HG03521 (cell line): ENCODE results near the gene AGTPBP1.

Experiments used
- ATAC-seq: cut with Tn5 transposase; IDR thresholded peaks from one replicate; pipeline ENCODE4 v1.9.1; 2021; ENCODE audit warnings: mild to moderate bottlenecking, moderate library complexity; ENCODE audit not compliant: unreplicated experiment

Gene AGTPBP1

GRCh38 chr9:85553475-85553874, 188.3 kb downstream of the AGTPBP1 start:
- ATAC-seq = no peak

- ATAC-seq = no peak
Measured at GRCh38 chr9:85547599-85547998, 194.2 kb downstream of the AGTPBP1 start.

DNA sequence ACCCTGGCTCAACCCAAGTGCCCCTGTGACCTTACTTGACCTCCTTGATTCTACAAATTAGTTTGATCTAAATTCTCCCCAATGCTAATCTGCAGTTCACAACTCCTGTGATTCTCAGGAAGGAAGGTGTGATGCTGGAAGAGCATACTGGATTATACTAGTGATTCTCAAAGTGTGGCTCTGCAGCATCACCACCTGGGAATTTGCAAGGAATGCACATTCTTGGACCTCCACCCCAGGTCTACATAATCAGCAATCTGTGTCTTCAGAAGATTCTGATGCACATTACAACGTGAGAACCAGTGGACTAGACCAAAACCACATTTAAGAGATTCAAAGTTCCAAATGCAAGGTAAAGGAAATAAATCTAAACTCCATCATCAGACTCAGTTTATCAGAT, 198.6 kb downstream of the AGTPBP1 start:
- no peak for ATAC-seq

- no peak for ATAC-seq
Measured at GRCh38 chr9:85541876-85542275, 199.9 kb downstream of the AGTPBP1 start.

DNA sequence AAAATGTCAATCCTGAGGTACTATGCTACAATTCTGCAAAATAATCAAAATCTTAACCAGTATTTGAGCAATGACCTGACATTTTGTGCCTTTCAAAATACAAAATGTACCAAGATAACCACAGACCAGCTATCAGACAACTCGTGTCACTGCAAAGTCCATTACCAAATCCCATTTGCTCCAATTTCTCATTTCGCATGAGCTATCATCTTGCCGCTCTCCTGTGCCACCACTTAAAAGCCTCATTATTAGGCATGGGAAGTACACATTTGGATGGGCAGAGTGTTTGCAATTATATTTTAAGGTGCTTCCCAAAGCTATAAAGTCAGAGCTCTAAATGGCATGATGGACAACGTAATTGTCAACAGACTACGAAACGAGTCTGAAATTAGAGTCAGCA, 205.2 kb downstream of the AGTPBP1 start:
- ATAC-seq = no peak

DNA sequence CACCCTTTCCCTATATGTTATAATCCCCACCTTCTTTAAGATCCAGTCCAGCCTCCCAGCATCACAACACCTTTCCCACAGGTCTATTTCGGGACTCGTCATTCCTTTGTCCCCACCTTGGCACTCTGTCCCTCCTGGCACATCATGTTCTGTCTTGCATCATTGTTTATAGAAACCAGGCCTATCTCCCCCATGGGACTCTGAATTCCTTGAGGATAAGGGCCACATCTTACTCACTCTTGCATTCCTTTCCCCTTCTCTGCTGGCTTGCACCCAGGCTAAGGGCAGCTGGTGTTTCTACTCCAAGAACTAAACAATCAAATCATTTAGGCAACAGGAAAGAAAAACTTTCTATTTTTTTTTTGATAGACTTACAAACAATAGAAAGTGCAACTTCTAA, 205.7 kb downstream of the AGTPBP1 start:
- ATAC-seq = no peak

- ATAC-seq = no peak
Measured at GRCh38 chr9:85534340-85534739, 207.4 kb downstream of the AGTPBP1 start.

DNA sequence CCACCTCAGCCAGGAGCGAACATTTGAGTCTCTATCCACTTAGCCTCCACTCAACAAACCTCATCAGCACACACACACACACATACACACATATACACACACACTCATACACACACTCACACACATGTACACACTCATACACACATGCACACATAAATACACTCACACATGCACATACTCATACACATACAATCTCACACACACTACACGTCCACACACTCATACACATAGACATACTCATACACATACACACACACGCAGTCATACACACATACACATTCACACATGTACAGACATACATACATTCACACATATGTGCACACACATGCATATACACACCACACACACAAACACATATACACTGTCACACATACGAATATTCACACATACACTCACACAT, 208.2 kb downstream of the AGTPBP1 start:
- ATAC-seq = no peak

DNA sequence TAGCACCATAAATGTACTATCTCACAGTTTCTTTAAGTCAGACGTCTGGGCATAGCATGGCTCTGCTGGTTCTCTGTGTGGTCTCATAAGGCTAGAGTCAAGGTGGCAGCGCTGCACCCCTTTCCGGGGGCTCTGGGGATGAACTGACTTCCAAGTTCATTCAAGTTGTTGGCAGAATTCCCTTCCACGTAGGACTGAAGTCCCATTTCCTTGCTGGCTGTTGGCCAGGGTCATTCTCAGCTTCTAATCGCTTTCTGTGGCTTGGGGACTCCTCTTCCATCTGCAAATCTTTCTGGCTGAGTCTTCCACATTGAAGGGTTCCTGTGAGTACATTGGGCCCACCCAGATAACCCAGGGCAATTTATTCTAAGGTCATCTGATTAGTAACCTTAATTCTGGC, 211.0 kb downstream of the AGTPBP1 start:
- no peak for ATAC-seq

- ATAC-seq = no peak
Measured at GRCh38 chr9:85528607-85529006, 213.1 kb downstream of the AGTPBP1 start.

DNA sequence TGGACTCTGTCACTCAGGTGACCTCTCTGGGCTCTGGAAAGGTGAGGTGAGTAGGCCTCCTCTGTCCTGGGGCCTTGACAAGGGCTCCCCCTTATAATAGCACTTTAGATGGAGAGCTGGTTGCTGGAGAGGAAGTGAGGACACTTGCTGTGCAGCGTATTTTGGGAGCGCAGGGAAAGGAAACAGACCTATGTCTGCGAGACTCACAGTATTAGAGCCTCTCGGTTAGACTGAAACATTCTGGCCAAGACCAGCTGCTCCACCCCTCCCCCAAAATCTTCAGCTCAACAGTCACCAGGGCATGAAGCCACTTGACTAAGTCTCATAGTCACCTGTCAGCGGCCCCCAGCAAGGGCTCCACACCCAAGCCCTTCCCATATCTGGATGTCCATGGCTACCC, 213.6 kb downstream of the AGTPBP1 start:
- no peak for ATAC-seq

DNA sequence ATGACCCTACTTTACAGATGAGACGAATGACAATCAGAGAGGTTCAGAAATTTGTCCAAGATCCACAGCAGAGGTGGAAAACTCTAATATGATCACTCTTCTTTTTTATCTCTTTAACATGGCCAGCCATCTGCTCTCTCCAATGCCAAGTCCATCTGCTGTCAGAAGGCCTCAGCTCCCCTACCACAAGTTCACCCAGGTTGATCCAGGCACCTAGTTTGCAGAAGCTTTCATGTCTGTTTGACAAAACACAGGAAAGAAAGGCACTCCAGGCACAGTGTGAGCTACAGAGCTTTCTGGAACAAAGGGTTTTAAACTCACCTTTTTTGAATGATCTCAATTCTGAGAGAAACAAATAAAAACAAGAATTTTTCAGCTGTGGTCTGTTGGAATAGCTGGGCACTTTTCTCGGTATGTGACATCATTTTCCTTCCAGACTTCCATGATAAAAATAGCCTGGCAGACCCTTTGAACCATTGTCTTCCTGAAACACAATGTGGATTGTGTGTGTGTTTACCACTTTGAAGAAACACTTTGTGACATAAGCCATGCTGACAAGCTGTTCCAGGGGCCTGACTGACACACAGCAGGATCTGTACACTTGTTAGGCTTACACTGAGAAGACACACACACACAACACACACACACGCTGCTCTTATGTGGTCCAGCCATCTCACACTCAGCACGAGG, 214.3 kb downstream of the AGTPBP1 start:
- no peak for ATAC-seq

DNA sequence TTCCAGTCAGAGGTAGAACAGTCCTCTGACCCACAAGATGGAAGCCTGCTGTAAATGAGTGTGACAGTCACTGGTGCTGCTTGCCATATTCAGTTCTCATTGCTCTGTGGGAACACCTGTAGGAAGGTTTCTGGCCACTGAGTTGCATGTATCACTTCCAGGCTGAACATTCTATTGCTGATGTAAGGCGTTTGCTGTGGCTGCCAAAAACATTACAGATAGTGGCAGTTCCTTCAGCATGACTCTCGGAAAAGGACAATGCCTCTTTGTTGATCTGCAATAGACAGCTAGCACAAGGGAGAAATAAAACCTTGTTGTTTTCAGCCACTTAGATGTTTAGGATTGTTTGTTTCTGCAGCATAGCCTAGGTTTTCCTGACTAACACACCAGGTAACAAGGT, 217.2 kb downstream of the AGTPBP1 start:
- ATAC-seq = no peak

- ATAC-seq = no peak
Measured at GRCh38 chr9:85523202-85523601, 218.6 kb downstream of the AGTPBP1 start.

GRCh38 chr9:85522459-85523092, 219.2 kb downstream of the AGTPBP1 start:
- ATAC-seq = peak; percentile 38

DNA sequence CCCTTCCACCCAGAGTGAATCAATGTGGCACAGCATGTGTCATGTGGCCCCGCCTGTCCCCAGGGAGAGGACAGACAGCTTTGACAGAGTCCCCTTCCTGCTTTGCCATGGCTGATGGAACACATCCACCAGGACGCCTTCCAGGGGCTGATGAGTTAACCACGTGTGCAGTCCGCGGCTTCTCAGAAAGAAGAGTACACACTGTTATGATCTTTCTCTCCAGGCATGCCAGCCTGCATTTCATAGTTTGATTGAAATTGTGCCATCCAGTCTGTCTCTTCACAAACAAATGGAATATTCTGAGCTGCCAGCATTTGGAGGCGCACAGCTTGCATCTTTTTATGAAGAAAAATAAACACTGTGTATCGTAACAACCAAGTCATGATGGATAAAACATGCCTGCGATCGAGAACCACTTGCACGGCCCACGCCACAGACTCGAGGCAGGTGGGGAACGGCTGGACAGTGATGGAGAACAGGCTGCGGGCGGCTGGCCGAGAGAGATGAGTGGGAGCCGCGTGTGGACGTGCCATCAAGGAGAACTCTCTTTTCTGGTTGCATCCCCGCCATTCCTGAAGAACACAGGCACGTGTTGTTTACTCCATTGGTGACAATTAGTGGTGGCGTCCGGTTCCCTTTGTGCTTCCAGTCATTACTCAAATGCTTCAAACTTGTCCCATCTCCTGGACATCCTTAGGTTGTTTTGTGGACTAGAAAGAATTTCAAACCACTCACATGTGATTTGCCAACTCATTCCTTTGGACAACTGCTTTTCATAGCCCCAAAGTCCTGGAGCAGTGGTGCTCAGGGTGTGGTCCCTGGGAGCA, 220.2 kb downstream of the AGTPBP1 start:
- ATAC-seq = no peak

DNA sequence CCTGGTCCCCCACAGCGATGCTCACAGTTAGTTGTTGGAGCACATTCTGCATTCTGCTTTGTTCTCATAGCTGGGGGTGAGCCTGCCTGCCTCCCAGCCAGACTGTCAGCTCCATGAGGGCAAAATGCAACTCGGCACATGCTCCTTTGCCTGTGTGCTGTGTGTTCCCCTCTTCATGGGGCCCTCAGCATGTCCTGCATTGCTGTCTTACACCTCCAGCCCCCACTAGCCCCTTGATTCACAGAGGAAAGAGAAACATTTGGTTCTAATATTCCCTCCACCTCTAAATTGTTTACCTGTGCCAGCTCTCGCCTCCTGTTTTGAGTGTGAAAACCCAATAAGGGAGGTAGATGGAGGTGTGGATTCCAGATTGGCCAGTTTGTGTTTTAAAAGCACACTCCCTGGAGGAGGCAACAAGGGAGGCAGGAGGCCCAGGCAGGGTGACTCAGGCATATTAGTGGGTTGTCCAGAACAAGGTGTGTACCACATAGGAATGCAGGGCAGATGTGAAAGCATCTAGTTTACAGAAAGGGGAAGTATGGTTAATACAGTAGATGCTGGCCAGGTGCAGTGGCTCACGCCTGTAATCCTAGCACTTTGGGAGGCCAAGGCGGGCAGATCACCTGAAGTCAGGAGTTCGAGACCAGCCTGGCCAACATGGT, 224.6 kb downstream of the AGTPBP1 start:
- ATAC-seq = no peak

DNA sequence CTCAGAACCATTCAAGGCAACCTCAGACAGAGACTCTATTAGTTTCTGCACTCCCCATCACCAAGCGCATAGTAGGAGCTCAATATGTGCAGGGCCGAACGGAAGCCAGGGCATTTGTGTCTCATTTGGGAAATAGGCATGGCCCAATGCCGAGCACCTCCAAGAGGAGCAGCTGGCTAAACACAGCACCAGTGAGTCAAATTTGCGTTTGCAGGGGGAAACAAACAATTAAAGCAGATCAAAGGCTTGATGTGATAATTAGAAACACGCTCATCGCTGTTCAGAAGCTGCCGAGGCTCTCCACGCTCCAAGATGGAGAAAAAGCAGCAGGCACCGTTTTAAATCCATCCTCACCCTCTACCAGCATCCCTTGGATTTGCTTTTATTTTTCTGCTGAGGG, 225.3 kb downstream of the AGTPBP1 start:
- ATAC-seq = no peak

- no peak for ATAC-seq
Measured at GRCh38 chr9:85515021-85515420, 226.7 kb downstream of the AGTPBP1 start.

DNA sequence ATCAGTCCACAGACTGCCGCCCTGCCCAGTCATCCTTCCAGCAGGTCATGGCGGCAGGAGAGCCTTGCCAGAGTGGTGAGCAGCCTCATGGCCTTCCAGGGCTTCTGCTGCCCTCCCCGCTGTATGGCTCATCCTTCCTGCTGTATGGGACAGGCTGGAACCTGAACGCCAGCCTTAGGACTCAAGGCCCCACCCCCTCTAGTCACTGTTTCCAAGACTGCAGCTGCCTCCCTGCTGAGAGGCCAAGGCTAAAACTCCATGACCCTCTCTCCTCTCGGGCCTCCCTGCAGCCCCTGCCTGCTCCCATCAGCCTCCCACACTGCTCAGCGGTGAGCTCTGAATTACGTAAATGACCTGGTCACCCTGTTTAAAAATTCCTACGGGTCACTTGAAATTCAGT, 227.5 kb downstream of the AGTPBP1 start:
- no peak for ATAC-seq

GRCh38 chr9:85511746-85512145, 230.0 kb downstream of the AGTPBP1 start:
- no peak for ATAC-seq
